H1 (cell line): ENCODE results near the gene EHBP1. TPM values are rescaled to one million over a fixed set of nuclear protein-coding genes. Genes with fewer than 3 reads are reported as not detected.

Source experiments
- CTCF ChIA-PET: fragments of 300-600 bp; sonication (Branson Sonifier 250); formaldehyde crosslinking; loops from one replicate; lab custom pipeline; 2021; ENCODE audit not compliant: partially characterized antibody; lab: Charles Lee
- POLR2A ChIA-PET: fragments of 300-600 bp; sonication (Branson Sonifier 250); formaldehyde crosslinking; loops from one replicate; lab custom pipeline; 2021; ENCODE audit warnings: inconsistent platforms; ENCODE audit not compliant: partially characterized antibody; lab: Charles Lee
- DNase-seq, 2 experiments: peaks; one replicate each; pipeline versions ENCODE4 v3.0.0 to v3.0.0-alpha.2; 2010 to 2022; ENCODE audit warnings: low spot score in 2 of 2, low read depth in 1 of 2, mixed read lengths in 1 of 2
- FAIRE-seq: peaks from 2 replicates; lab custom pipeline; 2011; peaks lifted over from hg19 to GRCh38; lab: Jason Lieb, UNC
- H2AFZ ChIP-seq: 2 replicates; pipeline ENCODE4 v1.8.1; 2012; ENCODE audit warnings: low read length, inconsistent platforms
- H2AK5ac ChIP-seq: 2 replicates; pipeline ENCODE4 v1.6.1; 2013; ENCODE audit warnings: low read depth, low read length
- H2BK120ac ChIP-seq: replicated peaks from 2 replicates; pipeline ENCODE3; 2013; ENCODE audit warnings: low read depth, low read length, inconsistent platforms
- H2BK12ac ChIP-seq: 2 replicates; pipeline ENCODE4 v1.6.1; 2013; ENCODE audit warnings: low read depth, low read length
- H2BK15ac ChIP-seq: 2 replicates; pipeline ENCODE4 v1.6.1; 2013; ENCODE audit warnings: low read length
- H2BK20ac ChIP-seq: 2 replicates; pipeline ENCODE4 v1.6.1; 2013; ENCODE audit warnings: low read length
- H2BK5ac ChIP-seq: 2 replicates; pipeline ENCODE4 v1.6.1; 2013; ENCODE audit warnings: low read depth, low read length
- H3K14ac ChIP-seq: 2 replicates; pipeline ENCODE4 v1.6.1; 2013; ENCODE audit warnings: inconsistent platforms; ENCODE audit not compliant: insufficient read length
- H3K18ac ChIP-seq: 2 replicates; pipeline ENCODE4 v1.6.1; 2013; ENCODE audit warnings: low read length; ENCODE audit errors: extremely low read depth
- H3K23ac ChIP-seq: 2 replicates; pipeline ENCODE4 v1.6.1; 2013; ENCODE audit warnings: inconsistent platforms; ENCODE audit not compliant: insufficient read length
- H3K23me2 ChIP-seq: 2 replicates; pipeline ENCODE4 v1.6.1; 2013; ENCODE audit warnings: low read depth, low read length
- H3K27ac ChIP-seq: 2 replicates; pipeline ENCODE4 v1.6.1; 2011; ENCODE audit warnings: low read depth, low read length, inconsistent platforms
- H3K27me3 ChIP-seq, 4 experiments: replicated peaks in 1 of 4; 1 replicate in 1 of 4; 2 replicates in 3 of 4; pipeline versions ENCODE4 v1.6.1 to v1.8.1; 2011 to 2013; ENCODE audit warnings: low read length in 3 of 4, mild to moderate bottlenecking in 3 of 4, inconsistent platforms in 2 of 4, mixed read lengths in 2 of 4, moderate library complexity in 1 of 4; ENCODE audit not compliant: control insufficient read depth in 3 of 4, insufficient read depth in 3 of 4; ENCODE audit errors: extremely low read depth in 1 of 4
- H3K36me3 ChIP-seq, 4 experiments: 2 replicates each; pipeline versions ENCODE4 v1.6.1 to v1.8.1; 2011 to 2013; ENCODE audit warnings: mild to moderate bottlenecking in 4 of 4, low read length in 3 of 4, moderate library complexity in 2 of 4, control low read depth in 1 of 4, inconsistent platforms in 1 of 4; ENCODE audit not compliant: insufficient read depth in 4 of 4, control insufficient read depth in 2 of 4
- H3K4ac ChIP-seq: replicated peaks from 2 replicates; pipeline ENCODE3; 2013; ENCODE audit warnings: low read length, low read depth, mixed read lengths, inconsistent platforms; ENCODE audit not compliant: insufficient read length
- H3K4me1 ChIP-seq, 4 experiments: replicated peaks in 1 of 4; 1 replicate in 1 of 4; 2 replicates in 3 of 4; pipeline versions ENCODE4 v1.6.1 to v1.8.1; 2011 to 2013; ENCODE audit warnings: low read length in 3 of 4, inconsistent platforms in 2 of 4, mixed read lengths in 1 of 4; ENCODE audit not compliant: insufficient read depth in 4 of 4, control insufficient read depth in 3 of 4
- H3K4me2 ChIP-seq, 2 experiments: 2 replicates each; pipeline versions ENCODE4 v1.6.1 to v1.8.1; 2011 to 2013; ENCODE audit warnings: low read depth in 2 of 2, low read length in 2 of 2, control low read depth in 1 of 2, inconsistent platforms in 1 of 2, mild to moderate bottlenecking in 1 of 2; ENCODE audit not compliant: insufficient read depth in 1 of 2
- H3K4me3 ChIP-seq, 4 experiments: fragments of 200-600, 300-600 bp in 1 of 4; sonication (generic), shearing (Covaris generic), sonication (Bioruptor Twin) in 1 of 4; 2 replicates each; pipeline versions ENCODE4 v1.5.1 to v1.8.1; 2011 to 2016; ENCODE audit warnings: low read length in 4 of 4, low read depth in 3 of 4, control low read depth in 2 of 4, inconsistent platforms in 2 of 4, mild to moderate bottlenecking in 2 of 4, mixed read lengths in 1 of 4, moderate library complexity in 1 of 4; ENCODE audit not compliant: insufficient read depth in 2 of 4; ENCODE audit errors: extremely low read depth in 1 of 4
- H3K56ac ChIP-seq: replicated peaks from 2 replicates; pipeline ENCODE3; 2013; ENCODE audit warnings: low read depth, mild to moderate bottlenecking, mixed read lengths, low read length, inconsistent platforms; ENCODE audit not compliant: insufficient read length
- H3K79me1 ChIP-seq: 2 replicates; pipeline ENCODE4 v1.6.1; 2013; ENCODE audit warnings: low read depth, low read length, control low read depth
- H3K79me2 ChIP-seq, 2 experiments: 2 replicates each; pipeline versions ENCODE4 v1.6.1 to v1.8.1; 2012 to 2013; ENCODE audit warnings: low read length in 2 of 2, mild to moderate bottlenecking in 2 of 2, inconsistent platforms in 1 of 2; ENCODE audit not compliant: insufficient read depth in 2 of 2, control insufficient read depth in 1 of 2
- H3K9ac ChIP-seq, 4 experiments: replicated peaks in 1 of 4; 1 replicate in 1 of 4; 2 replicates in 3 of 4; pipeline versions ENCODE4 v1.6.1 to v1.8.1; 2011 to 2013; ENCODE audit warnings: low read depth in 3 of 4, low read length in 3 of 4, control low read depth in 2 of 4, mild to moderate bottlenecking in 2 of 4, moderate library complexity in 2 of 4, inconsistent platforms in 1 of 4; ENCODE audit errors: extremely low read depth in 1 of 4
- H3K9me3 ChIP-seq, 2 experiments: 2 replicates each; pipeline versions ENCODE4 v1.6.1 to v1.8.1; 2012 to 2013; ENCODE audit warnings: mild to moderate bottlenecking in 2 of 2, moderate library complexity in 2 of 2, control low read depth in 1 of 2, inconsistent platforms in 1 of 2, low read depth in 1 of 2, low read length in 1 of 2, mixed read lengths in 1 of 2; ENCODE audit not compliant: insufficient read depth in 2 of 2
- H4K20me1 ChIP-seq, 2 experiments: replicated peaks in 1 of 2; 2 replicates each; pipeline versions ENCODE3 to v1.8.1; 2011 to 2013; ENCODE audit warnings: inconsistent platforms in 2 of 2, low read length in 2 of 2, mild to moderate bottlenecking in 1 of 2; ENCODE audit not compliant: insufficient read depth in 2 of 2, control insufficient read depth in 1 of 2
- H4K5ac ChIP-seq: 2 replicates; pipeline ENCODE4 v1.6.1; 2013; ENCODE audit warnings: low read length, low read depth, mixed read lengths, inconsistent platforms; ENCODE audit not compliant: insufficient read length
- H4K8ac ChIP-seq: 2 replicates; pipeline ENCODE4 v1.8.0; 2013; ENCODE audit warnings: mild to moderate bottlenecking, moderate library complexity, low read length, inconsistent platforms; ENCODE audit not compliant: insufficient read depth; ENCODE audit errors: extremely low read depth
- H4K91ac ChIP-seq: replicated peaks from 2 replicates; pipeline ENCODE3; 2013; ENCODE audit warnings: low read length, mixed read lengths, inconsistent platforms; ENCODE audit not compliant: insufficient read length
- HDAC2 ChIP-seq, 2 experiments: fragments of 300-600 bp in 1 of 2; sonication (generic) in 1 of 2; IDR thresholded peaks; 2 replicates each; pipeline ENCODE4 v1.6.1; 2011 to 2012; ENCODE audit warnings: low read depth in 2 of 2, low read length in 2 of 2, mild to moderate bottlenecking in 2 of 2, moderate library complexity in 2 of 2, borderline replicate concordance in 1 of 2, inconsistent platforms in 1 of 2
- KDM4A ChIP-seq: IDR thresholded peaks from one replicate; pipeline ENCODE4 v1.7.1; 2012; ENCODE audit warnings: low read depth, mild to moderate bottlenecking, moderate library complexity, low read length, inconsistent platforms; ENCODE audit not compliant: severe bottlenecking
- SP1 ChIP-seq: IDR thresholded peaks from 2 replicates; pipeline ENCODE4 v1.6.1; 2011; ENCODE audit warnings: low read depth, low read length
- TAF7 ChIP-seq: optimal IDR thresholded peaks from 2 replicates; pipeline ENCODE3; 2011; ENCODE audit warnings: low read depth, mild to moderate bottlenecking, inconsistent platforms, low read length, moderate library complexity, borderline replicate concordance
- WGBS, 2 experiments: shearing (Covaris generic) in 1 of 2; methylation state at CpG; one replicate each; pipeline versions ENCODE4 v1.1.6 to v1.1.7; 2013 to 2015; ENCODE audit warnings: low lambda C conversion rate in 2 of 2, mixed read lengths in 2 of 2, inconsistent platforms in 1 of 2, low coverage in 1 of 2, missing lambda C conversion rate in 1 of 2; ENCODE audit not compliant: insufficient replicate concordance in 2 of 2, insufficient coverage in 1 of 2, insufficient read length in 1 of 2; ENCODE audit errors: extremely low coverage in 1 of 2, missing lambda C conversion rate in 1 of 2; 5-methylcytosine and 5-hydroxymethylcytosine counted together
- polyA plus RNA-seq, 7 experiments: library from polyadenylated mRNA; depleted of rRNA in 3 of 7; stranded (reverse) in 5 of 7; unstranded in 2 of 7; fragments of >200 nt in 5 of 7; fragments of 200-250 nt in 2 of 7; gene quantifications; 1 replicate in 5 of 7; 2 replicates in 1 of 7; 4 replicates in 1 of 7; pipeline versions ENCODE4 v1.2.1 to v1.2.3, GENCODE V29; 2011 to 2013; ENCODE audit warnings: missing spikeins in 2 of 7, mixed read lengths in 2 of 7
- total RNA-seq: library from RNA; stranded (reverse); fragmentation: NEBNext Ultra II Directional; extraction: Animal tissue kit (Norgen Biotek cat#: 25700); gene quantifications from 2 replicates; pipeline ENCODE4 v1.2.1, GENCODE V29; 2021

Gene EHBP1
- total and polyA plus RNA-seq, 2 of the 8 experiments (the other 6 are each of a cell fraction or from before 2014, with no cell fraction given): 12.0 to 64.1 TPM

DNA sequence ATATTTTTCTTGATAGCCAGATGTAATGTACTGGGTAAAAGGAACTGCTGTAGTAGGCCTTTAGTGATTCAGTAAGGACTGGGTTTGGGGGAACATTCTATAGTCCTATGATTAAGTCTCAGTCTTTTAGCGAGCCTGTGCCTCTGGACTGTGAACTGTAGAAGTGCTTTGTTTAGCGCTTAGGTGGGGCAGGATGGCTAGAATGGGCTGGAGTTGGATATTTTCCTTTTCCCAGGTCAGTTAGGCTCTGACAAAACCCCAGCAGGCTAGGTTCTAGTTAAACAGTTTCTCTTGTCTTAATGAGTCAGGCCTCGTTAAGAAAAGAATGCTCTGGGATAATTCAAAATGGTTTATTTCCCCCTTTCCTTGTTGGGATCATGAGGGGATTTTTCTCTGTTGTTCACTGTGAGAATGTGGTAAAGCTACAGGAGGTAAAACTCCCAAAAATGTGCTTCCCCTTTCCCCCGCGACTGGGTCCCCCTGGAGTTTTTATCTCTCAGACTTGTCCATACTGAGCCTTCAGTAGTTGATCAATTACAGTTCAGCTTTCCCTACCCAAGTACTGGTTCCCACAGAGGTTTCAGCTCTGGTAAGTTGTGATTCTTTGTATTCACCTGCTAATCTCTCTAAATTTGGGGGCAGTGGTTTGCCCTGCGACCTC, 31.5 kb downstream of the EHBP1 start:
- Histone ChIP-seq H3K36me3 (no peaks in the 10 kb centered on the region), H3K4me2 (peak overlapping the region; percentile 9 to 32; a peak in 1 of 4 replicates), H3K4me3 (peak overlapping the region in 1 of 4 experiments; percentile 19; a peak in 1 of 8 replicates), H3K4ac (no peak overlapping the region), H2BK20ac (0 out of 2 replicates have a peak overlapping the region, but pooled peaks have one; percentile 19), H3K56ac (no peak overlapping the region), H4K91ac (no peak overlapping the region), H3K23me2 (no peaks in the 10 kb centered on the region), H3K18ac (no peak overlapping the region), H3K27ac (0 out of 2 replicates have a peak overlapping the region, but pooled peaks have one; percentile 0), H2AK5ac (no peak overlapping the region), H3K9ac (no peak overlapping the region), H3K23ac (no peak overlapping the region), H3K4me1 (peaks cover 0 to 11% (median 4%) of the 10 kb centered on the region in 4 experiments; a peak in 5 of 7 replicates), H2BK120ac (no peak overlapping the region), H4K8ac (no peak overlapping the region), H3K9me3 (no peaks in the 10 kb centered on the region), H3K79me2 (peaks cover 0 to 96% of the 10 kb centered on the region in 2 experiments; a peak in 2 of 4 replicates), H4K5ac (no peak overlapping the region), H3K27me3 (no peaks in the 10 kb centered on the region), H2BK15ac (peak overlapping the region; percentile 14; the same call in 1 of the 2 replicates), H3K79me1 (0 out of 2 replicates have a peak, but pooled peaks cover 3% of the 10 kb centered on the region), H2BK12ac (no peak overlapping the region; the same call in 1 of the 2 replicates), H2AFZ (no peak overlapping the region), H2BK5ac (peak overlapping the region; percentile 15; the same call in 1 of the 2 replicates), H4K20me1 (peaks cover 0 to 2% of the 10 kb centered on the region in 2 experiments), H3K14ac (no peak overlapping the region)
- peak; percentile 19 for FAIRE-seq
- ChIA-PET POLR2A (no interaction called here), CTCF (interaction anchor here (0.6 to 1.8 kb wide), 6 partner anchors 11 to 280 kb away, joined by 3 to 6 read pairs (median 4); no protein-coding TSS in a partner anchor)
- no peak for TF ChIP-seq TAF7
- no peak for TF ChIP-seq SP1
- no peak for TF ChIP-seq KDM4A
- 0 out of 4 replicates have a peak, but pooled peaks of 1 of the 2 experiments have one; percentile 25 for TF ChIP-seq HDAC2 (IDR thresholded peaks at IDR 0.05; ENCODE audit: borderline replicate concordance in 1 of 2, low read depth in 2 of 2, low read length in 2 of 2)
- 41% methylated on average over 6 of the region's 6 CpGs; no CpG with 5 or more reads in 1 of the 2 experiments for WGBS, 2 experiments
- DNase-seq: no peak
